ENCODE data around the gene PPARG.

GRCh38 chr3:12252889-12253288 lies 36.0 kb upstream of the PPARG start:
- TF ChIP-seq EZH2 (IDR thresholded peaks at IDR 0.05; ENCODE audit: borderline replicate concordance, low read depth, low read length, severe bottlenecking) (no peak), CTCF (IDR thresholded peaks at IDR 0.05; ENCODE audit: borderline replicate concordance, extremely low read depth, low read length, poor library complexity, severe bottlenecking) (no peak)
